Breast epithelium (tissue), 4 donors: ENCODE data around the gene SNTG2. TPM values are rescaled to one million over a fixed set of nuclear protein-coding genes. Genes with fewer than 3 reads are reported as not detected.
A peak's percentile ranks its signal among the peaks of the same experiment; 100 is the strongest.

Source experiments
- DNase-seq, 2 donors: peaks; one replicate each; pipeline ENCODE4 v3.0.0-alpha.2; 2019; ENCODE audit warnings: low spot score in 2 of 2
- H3K27ac ChIP-seq, 2 donors: fragments of 200-600 bp; sonication (generic) in 1 of 2; one replicate each; pipeline ENCODE4 v1.5.1; 2016 to 2019; ENCODE audit warnings: mild to moderate bottlenecking in 1 of 2
- H3K27me3 ChIP-seq, 2 donors: fragments of 200-600 bp; sonication (generic) in 1 of 2; one replicate each; pipeline versions ENCODE4 v1.5.1 to v1.6.0; 2017 to 2019; ENCODE audit warnings: control low read depth in 1 of 2, mild to moderate bottlenecking in 1 of 2
- H3K36me3 ChIP-seq: fragments of 200-600 bp; one replicate; pipeline ENCODE4 v1.5.1; 2019
- H3K4me1 ChIP-seq, 2 donors: fragments of 200-600 bp; sonication (generic); one replicate each; pipeline ENCODE4 v1.5.1; 2016 to 2019; ENCODE audit warnings: control low read depth in 1 of 2
- H3K4me3 ChIP-seq, 3 donors: fragments of 200-600 bp; sonication (generic); 1 replicate in 2 of 3; 2 replicates in 1 of 3; pipeline ENCODE4 v1.5.1; 2016 to 2019; ENCODE audit warnings: mild to moderate bottlenecking in 3 of 3, moderate library complexity in 2 of 3
- H3K9me3 ChIP-seq, 2 donors: fragments of 200-600 bp; sonication (generic) in 1 of 2; one replicate each; pipeline ENCODE4 v1.5.1; 2016 to 2019; ENCODE audit warnings: control low read depth in 1 of 2
- POLR2A ChIP-seq: fragments of 450-650 bp; IDR thresholded peaks from one replicate; pipeline ENCODE4 v1.6.1; 2016; ENCODE audit warnings: antibody characterized with exemption, mild to moderate bottlenecking, moderate library complexity
- POLR2AphosphoS5 ChIP-seq, 3 donors: sonication (generic); formaldehyde crosslinking; IDR thresholded peaks; one replicate each; pipeline ENCODE4 v1.6.1; 2017; ENCODE audit warnings: antibody characterized with exemption in 3 of 3
- intact Hi-C: fragments of 100-400 bp; cut with DNase I; formaldehyde crosslinking; loops from one replicate; pipeline ENCODE4 v1.15.1; 2023; ENCODE audit warnings: low total_unique reads
- total RNA-seq, 3 donors: library from RNA; depleted of rRNA; stranded (reverse); fragments of >200 nt; gene quantifications; one replicate each; pipeline ENCODE4 v1.1.0, GENCODE V29; 2016
- TF ChIP-seq, protein P1 (sequence below), 3 donors: fragments of 450-650 bp; IDR thresholded peaks; one replicate each; pipeline ENCODE4 v1.5.1; 2016 to 2017; ENCODE audit warnings: antibody characterized with exemption in 3 of 3, mild to moderate bottlenecking in 3 of 3, moderate library complexity in 3 of 3

Gene SNTG2
- total RNA-seq, 3 donors from 2014 or later = 4.6 to 7.4 (median 6.0) TPM

DNA sequence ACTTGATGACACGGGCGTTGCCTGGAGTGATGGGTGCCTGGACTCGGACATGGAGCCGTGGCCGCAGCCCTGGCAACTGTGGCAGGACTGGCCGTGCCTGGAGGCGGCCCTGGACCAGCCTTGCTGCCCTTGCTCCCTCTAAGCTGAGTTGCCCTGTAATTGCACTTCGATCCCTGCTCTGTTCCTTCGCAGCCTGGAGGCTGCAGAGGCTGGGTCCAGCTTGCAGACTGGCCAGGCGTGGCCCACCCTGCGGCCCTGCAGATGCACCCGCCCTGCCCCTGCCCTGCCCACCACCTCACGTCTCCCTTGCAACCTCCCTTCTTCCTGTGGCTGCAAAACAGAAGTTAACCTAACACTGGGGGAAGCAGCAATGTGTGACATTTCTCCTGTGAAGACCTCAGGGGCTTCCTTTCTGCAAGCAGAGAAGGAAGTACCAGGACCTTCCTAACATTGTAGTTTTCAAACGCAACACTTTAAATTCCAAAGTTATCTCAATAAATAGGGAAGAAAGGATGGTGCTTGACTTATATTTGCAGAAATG is 288.0 kb downstream of the SNTG2 start:
- TF ChIP-seq POLR2A = no peak
- TF ChIP-seq, protein P1, sequence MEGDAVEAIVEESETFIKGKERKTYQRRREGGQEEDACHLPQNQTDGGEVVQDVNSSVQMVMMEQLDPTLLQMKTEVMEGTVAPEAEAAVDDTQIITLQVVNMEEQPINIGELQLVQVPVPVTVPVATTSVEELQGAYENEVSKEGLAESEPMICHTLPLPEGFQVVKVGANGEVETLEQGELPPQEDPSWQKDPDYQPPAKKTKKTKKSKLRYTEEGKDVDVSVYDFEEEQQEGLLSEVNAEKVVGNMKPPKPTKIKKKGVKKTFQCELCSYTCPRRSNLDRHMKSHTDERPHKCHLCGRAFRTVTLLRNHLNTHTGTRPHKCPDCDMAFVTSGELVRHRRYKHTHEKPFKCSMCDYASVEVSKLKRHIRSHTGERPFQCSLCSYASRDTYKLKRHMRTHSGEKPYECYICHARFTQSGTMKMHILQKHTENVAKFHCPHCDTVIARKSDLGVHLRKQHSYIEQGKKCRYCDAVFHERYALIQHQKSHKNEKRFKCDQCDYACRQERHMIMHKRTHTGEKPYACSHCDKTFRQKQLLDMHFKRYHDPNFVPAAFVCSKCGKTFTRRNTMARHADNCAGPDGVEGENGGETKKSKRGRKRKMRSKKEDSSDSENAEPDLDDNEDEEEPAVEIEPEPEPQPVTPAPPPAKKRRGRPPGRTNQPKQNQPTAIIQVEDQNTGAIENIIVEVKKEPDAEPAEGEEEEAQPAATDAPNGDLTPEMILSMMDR (IDR thresholded peaks at IDR 0.05) = no peak
- TF ChIP-seq POLR2AphosphoS5 (IDR thresholded peaks at IDR 0.05) = no peak
- H3K36me3 ChIP-seq = no peaks in the 10 kb centered on the region
- H3K4me3 ChIP-seq = no peak overlapping the region
- DNase-seq = no peak
- intact Hi-C loops = no loop called here
- H3K4me1 ChIP-seq = no peaks in the 10 kb centered on the region
- H3K9me3 ChIP-seq = no peaks in the 10 kb centered on the region
- no peaks in the 10 kb centered on the region for H3K27me3 ChIP-seq
- H3K27ac ChIP-seq = no peak overlapping the region

DNA sequence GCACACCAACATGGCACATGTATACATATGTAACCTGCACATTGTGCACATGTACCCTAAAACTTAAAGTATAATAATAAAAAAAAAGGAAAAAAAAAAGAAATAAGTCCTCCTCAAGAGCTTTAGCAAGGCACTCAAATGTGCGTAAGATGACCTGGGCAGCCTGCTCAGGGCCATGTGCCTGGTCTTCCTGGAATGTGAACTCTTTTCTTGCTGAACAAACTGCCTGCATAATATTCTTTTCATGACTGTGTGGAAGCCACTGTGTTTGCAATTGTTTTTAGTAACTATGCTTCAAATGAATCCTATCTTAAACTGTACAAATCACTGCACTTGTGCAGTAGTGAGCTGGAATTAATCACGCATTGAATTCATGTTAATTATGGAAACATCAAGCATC is 294.5 kb downstream of the SNTG2 start:
- Histone ChIP-seq H3K27me3 (peaks cover 0 to 12% of the 10 kb centered on the region in 2 donors), H3K9me3 (no peaks in the 10 kb centered on the region), H3K36me3 (no peaks in the 10 kb centered on the region), H3K4me3 (no peak overlapping the region), H3K27ac (no peak overlapping the region), H3K4me1 (no peaks in the 10 kb centered on the region)
- intact Hi-C loops = no loop called here
- no peak for TF ChIP-seq POLR2AphosphoS5 (IDR thresholded peaks at IDR 0.05)
- no peak for TF ChIP-seq POLR2A
- TF ChIP-seq, protein P1 (IDR thresholded peaks at IDR 0.05) = no peak
- no peak for DNase-seq

DNA sequence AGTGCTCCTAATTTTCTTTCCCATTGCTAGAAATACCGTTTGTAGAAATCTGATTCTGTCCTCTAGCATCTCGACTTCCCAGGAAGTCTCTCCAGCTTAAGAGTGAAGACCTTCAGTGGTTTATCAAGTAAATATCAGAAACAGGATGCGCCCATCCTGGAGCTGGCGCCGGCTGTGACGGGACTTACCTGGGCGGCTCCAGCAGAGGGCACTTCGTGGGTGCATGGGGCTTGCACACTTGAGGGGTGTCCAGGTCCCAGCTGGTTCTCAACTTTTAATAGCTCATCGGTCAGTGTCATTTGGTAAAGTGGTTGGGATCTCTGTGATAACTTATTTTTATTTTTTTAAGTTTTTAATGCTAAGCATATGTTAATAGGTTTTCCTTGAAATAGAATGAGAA is 295.6 kb downstream of the SNTG2 start:
- no peak overlapping the region for H3K4me3 ChIP-seq
- no peaks in the 10 kb centered on the region for H3K4me1 ChIP-seq
- H3K27me3 ChIP-seq = peaks cover 0 to 12% of the 10 kb centered on the region in 2 donors
- intact Hi-C loops = no loop called here
- no peak for DNase-seq
- H3K27ac ChIP-seq = peak overlapping the region in 1 of 2 donors; percentile 12
- TF ChIP-seq POLR2AphosphoS5 (IDR thresholded peaks at IDR 0.05) (no peak), POLR2A (no peak)
- TF ChIP-seq, protein P1 (IDR thresholded peaks at IDR 0.05) = no peak
- no peaks in the 10 kb centered on the region for H3K36me3 ChIP-seq
- H3K9me3 ChIP-seq = no peaks in the 10 kb centered on the region

DNA sequence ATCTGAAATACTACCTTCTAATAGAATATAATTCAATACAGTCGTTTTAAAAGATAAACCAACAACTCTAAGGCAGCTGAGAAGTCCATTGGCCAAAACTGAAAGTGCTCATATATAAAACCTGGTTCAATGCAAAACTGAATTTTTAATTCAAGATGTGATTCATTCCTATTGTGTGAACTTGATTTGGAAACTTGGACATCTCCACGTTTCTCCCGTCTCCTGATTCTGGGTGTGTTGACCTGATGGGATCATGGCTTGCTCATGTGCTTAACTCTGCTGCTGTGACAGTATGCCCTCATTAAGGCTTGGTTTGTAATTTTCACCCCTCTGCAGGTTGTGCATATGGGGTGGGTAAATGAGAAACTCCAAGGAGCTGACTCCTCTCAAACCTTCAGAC is 296.3 kb downstream of the SNTG2 start:
- Histone ChIP-seq H3K27me3 (peaks cover 0 to 12% of the 10 kb centered on the region in 2 donors), H3K36me3 (no peaks in the 10 kb centered on the region), H3K9me3 (no peaks in the 10 kb centered on the region), H3K4me3 (no peak overlapping the region), H3K4me1 (no peaks in the 10 kb centered on the region), H3K27ac (no peak overlapping the region)
- no peak for DNase-seq
- TF ChIP-seq, protein P1 (IDR thresholded peaks at IDR 0.05) = no peak
- no peak for TF ChIP-seq POLR2A
- no peak for TF ChIP-seq POLR2AphosphoS5 (IDR thresholded peaks at IDR 0.05)
- intact Hi-C loops = no loop called here

DNA sequence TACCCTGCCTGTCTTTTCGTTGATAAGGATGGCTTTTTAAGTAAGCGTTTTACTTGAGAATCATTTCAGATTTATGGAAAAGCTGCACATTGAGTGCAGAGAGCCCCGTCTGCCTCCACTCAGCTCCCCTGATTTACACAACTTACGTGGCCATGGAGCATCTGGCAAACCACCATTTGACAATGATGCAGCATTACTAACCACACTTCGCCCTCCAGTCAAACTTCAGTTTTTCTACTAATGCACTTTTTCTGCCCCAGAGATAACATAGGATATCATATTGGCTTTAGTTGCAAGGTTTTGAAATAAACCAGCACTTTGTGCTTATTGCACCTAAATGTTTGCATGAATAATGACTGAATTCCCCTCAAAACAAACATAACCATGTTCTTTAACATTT is 297.5 kb downstream of the SNTG2 start:
- Histone ChIP-seq H3K9me3 (no peaks in the 10 kb centered on the region), H3K36me3 (no peaks in the 10 kb centered on the region), H3K27ac (no peak overlapping the region), H3K27me3 (peaks cover 0 to 12% of the 10 kb centered on the region in 2 donors), H3K4me3 (no peak overlapping the region), H3K4me1 (no peaks in the 10 kb centered on the region)
- DNase-seq = no peak
- TF ChIP-seq, protein P1 (IDR thresholded peaks at IDR 0.05) = no peak
- intact Hi-C loops = no loop called here
